Lung (tissue), 12 donors: Measurements from ENCODE around the gene GGPS1. TPM values are rescaled to one million over a fixed set of nuclear protein-coding genes. Genes with fewer than 3 reads are reported as not detected.
A peak's percentile ranks its signal among the peaks of the same experiment; 100 is the strongest.

ENCODE experiments used
- ATAC-seq: fragments of 200-7000 bp; cut with Tn5 transposase; one replicate; pipeline ENCODE4 v1.9.1; 2020; ENCODE audit warnings: moderate number of reproducible peaks; ENCODE audit not compliant: insufficient read depth, low FRiP score
- DNase-seq, 3 donors: peaks; one replicate each; pipeline ENCODE4 v3.0.0-alpha.2; 2013 to 2017
- H3K27ac ChIP-seq, 2 donors: one replicate each; pipeline ENCODE4 v1.5.1; 2013; ENCODE audit warnings: mild to moderate bottlenecking in 2 of 2, moderate library complexity in 2 of 2, control low read depth in 1 of 2, inconsistent platforms in 1 of 2, low read depth in 1 of 2, low read length in 1 of 2
- H3K27me3 ChIP-seq, 3 donors: one replicate each; pipeline ENCODE4 v1.5.1; 2013; ENCODE audit warnings: low read length in 2 of 3; ENCODE audit not compliant: control insufficient read depth in 3 of 3, insufficient read depth in 3 of 3
- H3K36me3 ChIP-seq, 4 donors: one replicate each; pipeline ENCODE4 v1.5.1; 2013; ENCODE audit warnings: low read length in 4 of 4, mild to moderate bottlenecking in 1 of 4, moderate library complexity in 1 of 4; ENCODE audit not compliant: control insufficient read depth in 4 of 4, insufficient read depth in 4 of 4
- H3K4me1 ChIP-seq, 5 donors: one replicate each; pipeline ENCODE4 v1.5.1; 2013; ENCODE audit warnings: low read length in 5 of 5, mild to moderate bottlenecking in 2 of 5, moderate library complexity in 1 of 5; ENCODE audit not compliant: control insufficient read depth in 5 of 5, insufficient read depth in 5 of 5
- H3K4me3 ChIP-seq: one replicate; pipeline ENCODE4 v1.5.1; 2013; ENCODE audit warnings: mild to moderate bottlenecking, control low read depth, moderate library complexity
- H3K9ac ChIP-seq, 2 donors: one replicate each; pipeline ENCODE4 v1.5.1; 2013; ENCODE audit warnings: low read length in 2 of 2, control low read depth in 1 of 2; ENCODE audit not compliant: insufficient read depth in 1 of 2
- H3K9me3 ChIP-seq, 4 donors: one replicate each; pipeline ENCODE4 v1.5.1; 2013; ENCODE audit warnings: low read length in 3 of 4, mild to moderate bottlenecking in 1 of 4, moderate library complexity in 1 of 4; ENCODE audit not compliant: control insufficient read depth in 4 of 4, insufficient read depth in 3 of 4
- CTCF ChIP-seq: IDR thresholded peaks from 2 replicates; pipeline ENCODE4 v1.5.1; 2012; ENCODE audit warnings: mild to moderate bottlenecking; ENCODE audit errors: control extremely low read depth, extremely low read depth
- WGBS, 2 donors: extraction: QIAGEN DNeasy Blood & Tissue Kit; methylation state at CpG; one replicate each; pipeline ENCODE4 v1.1.7; 2013; 5-methylcytosine and 5-hydroxymethylcytosine counted together
- polyA plus RNA-seq, 2 donors: library from polyadenylated mRNA; stranded (reverse); fragments of 200-250 nt; gene quantifications; one replicate each; pipeline ENCODE4 v1.2.1, GENCODE V29; 2013
- total RNA-seq, 2 donors: library from RNA; depleted of rRNA in 1 of 2; stranded (reverse); fragments of >200 nt in 1 of 2; gene quantifications; one replicate each; pipeline ENCODE4 v1.2.1, GENCODE V29; 2014 to 2021
- donor health status: control.
- donor health status: control.
- donor health status: Bipolar disorder and iron deficiency.
- donor health status: healthy.
- donor health status: DM: yes; HTN: yes; CAD: no.

GGPS1 gene
- total and polyA plus RNA-seq, 4 donors: 16.3 to 34.0 (median 26.3) TPM

GRCh38 chr1:235320521-235321179, 7.7 kb upstream of the GGPS1 start:
- no peak overlapping the region for H3K4me3 ChIP-seq
- peaks cover 0 to 22% (median 6%) of the 10 kb centered on the region in 5 donors for H3K4me1 ChIP-seq
- peaks cover 0 to 10% (median 3%) of the 10 kb centered on the region in 4 donors for H3K36me3 ChIP-seq
- H3K9me3 ChIP-seq: no peaks in the 10 kb centered on the region
- H3K27ac ChIP-seq: no peak overlapping the region
- WGBS, 2 donors: 58 to 80% methylated on average over 6 of the region's 6 CpGs
- ATAC-seq: no peak
- no peak for TF ChIP-seq CTCF
- DNase-seq: no peak
- H3K9ac ChIP-seq: no peak overlapping the region
- no peaks in the 10 kb centered on the region for H3K27me3 ChIP-seq

GRCh38 chr1:235324296-235324695, 4.1 kb upstream of the GGPS1 start:
- Histone ChIP-seq H3K9me3 (no peaks in the 10 kb centered on the region), H3K36me3 (peaks cover 0 to 10% (median 3%) of the 10 kb centered on the region in 4 donors), H3K4me3 (no peak overlapping the region), H3K27ac (no peak overlapping the region), H3K4me1 (peaks cover 5 to 20% (median 6%) of the 10 kb centered on the region in 5 donors), H3K27me3 (no peaks in the 10 kb centered on the region), H3K9ac (no peak overlapping the region)
- ATAC-seq (no peak), DNase-seq (no peak)
- TF ChIP-seq CTCF: no peak
- WGBS, 2 donors: 89 to 94% methylated on average over 5 of the region's 5 CpGs

- Histone ChIP-seq H3K4me3 (no peak overlapping the region), H3K27ac (no peak overlapping the region), H3K27me3 (no peaks in the 10 kb centered on the region), H3K4me1 (peaks cover 5 to 24% (median 6%) of the 10 kb centered on the region in 5 donors), H3K9ac (peak overlapping the region in 1 of 2 donors; percentile 96), H3K36me3 (peaks cover 0 to 7% (median 2%) of the 10 kb centered on the region in 4 donors), H3K9me3 (no peaks in the 10 kb centered on the region)
- TF ChIP-seq CTCF: no peak
- ATAC-seq (no peak), DNase-seq (no peak)
- WGBS, 2 donors: 13 to 27% methylated on average over 3 of the region's 3 CpGs
These were observed 3.2 kb upstream of the GGPS1 start for GRCh38 chr1:235325139-235325538.
